ENCODE results near the gene SEMA4B.

DNA sequence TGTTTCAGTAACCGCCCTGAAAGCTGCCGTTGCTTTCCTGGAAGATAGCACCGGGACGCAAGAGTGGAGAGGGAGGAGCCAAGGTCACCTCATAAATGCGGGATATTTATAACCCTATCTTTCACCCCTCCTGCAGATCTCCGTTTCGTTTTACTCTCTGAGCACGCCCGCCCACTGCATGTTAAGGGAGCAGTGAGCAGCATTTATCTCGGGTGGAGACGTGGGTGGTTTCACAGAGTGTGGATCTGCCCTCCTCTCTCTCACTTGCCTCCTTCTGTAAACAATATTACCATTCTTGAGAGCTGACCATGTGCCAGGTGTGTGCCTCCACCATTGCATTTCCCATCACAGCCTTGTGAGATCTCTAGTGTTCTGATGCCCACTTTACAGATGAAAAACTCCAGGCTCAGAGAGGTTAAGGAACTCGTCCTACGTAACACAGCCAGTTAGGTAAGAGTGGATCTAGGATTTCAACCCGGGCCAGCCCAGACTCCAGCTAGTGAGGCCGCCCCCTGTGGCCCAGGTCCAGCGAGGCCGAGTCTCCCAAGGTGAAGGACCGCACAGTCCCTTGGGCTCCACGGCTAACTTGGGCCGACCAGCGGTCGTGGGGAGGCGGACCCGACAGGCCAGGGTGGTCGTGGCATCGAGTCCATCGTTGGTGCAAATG is 16.9 kb upstream of the SEMA4B start:
- TF ChIP-seq, protein P1, sequence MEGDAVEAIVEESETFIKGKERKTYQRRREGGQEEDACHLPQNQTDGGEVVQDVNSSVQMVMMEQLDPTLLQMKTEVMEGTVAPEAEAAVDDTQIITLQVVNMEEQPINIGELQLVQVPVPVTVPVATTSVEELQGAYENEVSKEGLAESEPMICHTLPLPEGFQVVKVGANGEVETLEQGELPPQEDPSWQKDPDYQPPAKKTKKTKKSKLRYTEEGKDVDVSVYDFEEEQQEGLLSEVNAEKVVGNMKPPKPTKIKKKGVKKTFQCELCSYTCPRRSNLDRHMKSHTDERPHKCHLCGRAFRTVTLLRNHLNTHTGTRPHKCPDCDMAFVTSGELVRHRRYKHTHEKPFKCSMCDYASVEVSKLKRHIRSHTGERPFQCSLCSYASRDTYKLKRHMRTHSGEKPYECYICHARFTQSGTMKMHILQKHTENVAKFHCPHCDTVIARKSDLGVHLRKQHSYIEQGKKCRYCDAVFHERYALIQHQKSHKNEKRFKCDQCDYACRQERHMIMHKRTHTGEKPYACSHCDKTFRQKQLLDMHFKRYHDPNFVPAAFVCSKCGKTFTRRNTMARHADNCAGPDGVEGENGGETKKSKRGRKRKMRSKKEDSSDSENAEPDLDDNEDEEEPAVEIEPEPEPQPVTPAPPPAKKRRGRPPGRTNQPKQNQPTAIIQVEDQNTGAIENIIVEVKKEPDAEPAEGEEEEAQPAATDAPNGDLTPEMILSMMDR (IDR thresholded peaks at IDR 0.05; ENCODE audit: insufficient read depth, low read length, poor library complexity, severe bottlenecking) = no peak
- TF ChIP-seq EZH2phosphoT487 (conservative IDR thresholded peaks at IDR 0.05; ENCODE audit: low read length) = no peak
